ENCODE data around the gene RANBP10. TPM values are rescaled to one million over a fixed set of nuclear protein-coding genes. Genes with fewer than 3 reads are reported as not detected.

Gene RANBP10
- total RNA-seq, 1 experiment from 2014 or later: 15.6 TPM

GRCh38 chr16:67740391-67740790 is 66.0 kb downstream of the RANBP10 start:
- Histone ChIP-seq H2AK5ac (ENCODE audit: insufficient read length, low read length) (no peak overlapping the region), H3K23ac (ENCODE audit: insufficient read length, low read depth, low read length) (no peak overlapping the region), H3K27me3 (ENCODE audit: insufficient read depth, low read length) (no peaks in the 10 kb centered on the region), H4K20me1 (ENCODE audit: control insufficient read depth, insufficient read depth, insufficient read length) (no peaks in the 10 kb centered on the region), H3K23me2 (ENCODE audit: insufficient read length, low read depth, low read length, poor library complexity, severe bottlenecking) (no peaks in the 10 kb centered on the region), H3K79me2 (ENCODE audit: insufficient read depth, low read length) (no peaks in the 10 kb centered on the region), H2BK5ac (ENCODE audit: insufficient read length, low read length) (no peak overlapping the region), H2BK15ac (ENCODE audit: low read depth, low read length) (no peak overlapping the region), H2BK12ac (ENCODE audit: insufficient read length, low read depth, low read length) (no peak overlapping the region), H3K4me2 (ENCODE audit: insufficient read depth, insufficient read length, low read length) (no peak overlapping the region), H3K14ac (ENCODE audit: insufficient read depth, low read length) (no peak overlapping the region), H4K8ac (replicated peaks; ENCODE audit: insufficient read length, low read depth, low read length) (no peak overlapping the region), H3K79me1 (ENCODE audit: insufficient read depth, low read depth, low read length, poor library complexity, severe bottlenecking) (no peaks in the 10 kb centered on the region), H3K4me1 (ENCODE audit: insufficient read depth, low read length) (no peaks in the 10 kb centered on the region), H3K18ac (ENCODE audit: insufficient read length, low read depth, low read length) (no peak overlapping the region), H2AFZ (ENCODE audit: low read length) (no peak overlapping the region), H2BK120ac (ENCODE audit: low read depth, low read length, poor library complexity, severe bottlenecking) (no peak overlapping the region), H4K5ac (ENCODE audit: insufficient read length, low read depth, low read length) (no peak overlapping the region), H2BK20ac (ENCODE audit: low read depth, low read length, poor library complexity, severe bottlenecking) (no peak overlapping the region), H3K9me3 (ENCODE audit: control insufficient read depth, low read depth, low read length) (no peaks in the 10 kb centered on the region), H4K91ac (ENCODE audit: insufficient read length, low read depth, low read length) (no peak overlapping the region), H3K9ac (ENCODE audit: extremely low read depth, insufficient read length, low read length) (no peak overlapping the region), H3K56ac (ENCODE audit: insufficient read length, low read depth, low read length) (no peak overlapping the region), H3K27ac (ENCODE audit: insufficient read length, low read depth, low read length) (no peak overlapping the region), H3K4ac (ENCODE audit: low read depth, low read length) (no peak overlapping the region), H3T11ph (ENCODE audit: low read length) (no peak overlapping the region)
- no peak for TF ChIP-seq CTCF (conservative IDR thresholded peaks at IDR 0.05)
- DNase-seq: no peak
- no peaks in the 10 kb centered on the region for H3K9me3 Mint-ChIP-seq
- H3K27me3 Mint-ChIP-seq (ENCODE audit: low read depth): no peaks in the 10 kb centered on the region
- no CpG with 5 or more reads among the region's 3 CpGs for WGBS (ENCODE audit: extremely low coverage, insufficient read length, low lambda C conversion rate)
- H3K27ac Mint-ChIP-seq: peak overlapping the region in 1 of 3 experiments; percentile 52; a peak in 1 of 7 replicates
- peaks cover 11 to 37% (median 32%) of the 10 kb centered on the region in 3 experiments; a peak in 6 of 7 replicates for H3K36me3 Mint-ChIP-seq (ENCODE audit: insufficient read depth in 1 of 3, low read depth in 3 of 3)
- H3K4me1 Mint-ChIP-seq: no peaks in the 10 kb centered on the region
- H3K4me3 Mint-ChIP-seq: no peak overlapping the region
